H1 (cell line): Measurements from ENCODE around the gene LCOR. TPM values are rescaled to one million over a fixed set of nuclear protein-coding genes. Genes with fewer than 3 reads are reported as not detected.

Experiments
- CTCF ChIA-PET: fragments of 300-600 bp; sonication (Branson Sonifier 250); formaldehyde crosslinking; loops from one replicate; lab custom pipeline; 2021; ENCODE audit not compliant: partially characterized antibody; lab: Charles Lee
- POLR2A ChIA-PET: fragments of 300-600 bp; sonication (Branson Sonifier 250); formaldehyde crosslinking; loops from one replicate; lab custom pipeline; 2021; ENCODE audit warnings: inconsistent platforms; ENCODE audit not compliant: partially characterized antibody; lab: Charles Lee
- DNase-seq, 2 experiments: peaks; one replicate each; pipeline versions ENCODE4 v3.0.0 to v3.0.0-alpha.2; 2010 to 2022; ENCODE audit warnings: low spot score in 2 of 2, low read depth in 1 of 2, mixed read lengths in 1 of 2
- FAIRE-seq: peaks from 2 replicates; lab custom pipeline; 2011; peaks lifted over from hg19 to GRCh38; lab: Jason Lieb, UNC
- H2AFZ ChIP-seq: 2 replicates; pipeline ENCODE4 v1.8.1; 2012; ENCODE audit warnings: low read length, inconsistent platforms
- H2AK5ac ChIP-seq: 2 replicates; pipeline ENCODE4 v1.6.1; 2013; ENCODE audit warnings: low read depth, low read length
- H2BK120ac ChIP-seq: replicated peaks from 2 replicates; pipeline ENCODE3; 2013; ENCODE audit warnings: low read depth, low read length, inconsistent platforms
- H2BK12ac ChIP-seq: 2 replicates; pipeline ENCODE4 v1.6.1; 2013; ENCODE audit warnings: low read depth, low read length
- H2BK15ac ChIP-seq: 2 replicates; pipeline ENCODE4 v1.6.1; 2013; ENCODE audit warnings: low read length
- H2BK20ac ChIP-seq: 2 replicates; pipeline ENCODE4 v1.6.1; 2013; ENCODE audit warnings: low read length
- H2BK5ac ChIP-seq: 2 replicates; pipeline ENCODE4 v1.6.1; 2013; ENCODE audit warnings: low read depth, low read length
- H3K14ac ChIP-seq: 2 replicates; pipeline ENCODE4 v1.6.1; 2013; ENCODE audit warnings: inconsistent platforms; ENCODE audit not compliant: insufficient read length
- H3K18ac ChIP-seq: 2 replicates; pipeline ENCODE4 v1.6.1; 2013; ENCODE audit warnings: low read length; ENCODE audit errors: extremely low read depth
- H3K23ac ChIP-seq: 2 replicates; pipeline ENCODE4 v1.6.1; 2013; ENCODE audit warnings: inconsistent platforms; ENCODE audit not compliant: insufficient read length
- H3K23me2 ChIP-seq: 2 replicates; pipeline ENCODE4 v1.6.1; 2013; ENCODE audit warnings: low read depth, low read length
- H3K27ac ChIP-seq: 2 replicates; pipeline ENCODE4 v1.6.1; 2011; ENCODE audit warnings: low read depth, low read length, inconsistent platforms
- H3K27me3 ChIP-seq, 4 experiments: replicated peaks in 1 of 4; 1 replicate in 1 of 4; 2 replicates in 3 of 4; pipeline versions ENCODE4 v1.6.1 to v1.8.1; 2011 to 2013; ENCODE audit warnings: low read length in 3 of 4, mild to moderate bottlenecking in 3 of 4, inconsistent platforms in 2 of 4, mixed read lengths in 2 of 4, moderate library complexity in 1 of 4; ENCODE audit not compliant: control insufficient read depth in 3 of 4, insufficient read depth in 3 of 4; ENCODE audit errors: extremely low read depth in 1 of 4
- H3K36me3 ChIP-seq, 4 experiments: 2 replicates each; pipeline versions ENCODE4 v1.6.1 to v1.8.1; 2011 to 2013; ENCODE audit warnings: mild to moderate bottlenecking in 4 of 4, low read length in 3 of 4, moderate library complexity in 2 of 4, control low read depth in 1 of 4, inconsistent platforms in 1 of 4; ENCODE audit not compliant: insufficient read depth in 4 of 4, control insufficient read depth in 2 of 4
- H3K4ac ChIP-seq: replicated peaks from 2 replicates; pipeline ENCODE3; 2013; ENCODE audit warnings: low read length, low read depth, mixed read lengths, inconsistent platforms; ENCODE audit not compliant: insufficient read length
- H3K4me1 ChIP-seq, 4 experiments: replicated peaks in 1 of 4; 1 replicate in 1 of 4; 2 replicates in 3 of 4; pipeline versions ENCODE4 v1.6.1 to v1.8.1; 2011 to 2013; ENCODE audit warnings: low read length in 3 of 4, inconsistent platforms in 2 of 4, mixed read lengths in 1 of 4; ENCODE audit not compliant: insufficient read depth in 4 of 4, control insufficient read depth in 3 of 4
- H3K4me2 ChIP-seq, 2 experiments: 2 replicates each; pipeline versions ENCODE4 v1.6.1 to v1.8.1; 2011 to 2013; ENCODE audit warnings: low read depth in 2 of 2, low read length in 2 of 2, control low read depth in 1 of 2, inconsistent platforms in 1 of 2, mild to moderate bottlenecking in 1 of 2; ENCODE audit not compliant: insufficient read depth in 1 of 2
- H3K4me3 ChIP-seq, 4 experiments: fragments of 200-600, 300-600 bp in 1 of 4; sonication (generic), shearing (Covaris generic), sonication (Bioruptor Twin) in 1 of 4; 2 replicates each; pipeline versions ENCODE4 v1.5.1 to v1.8.1; 2011 to 2016; ENCODE audit warnings: low read length in 4 of 4, low read depth in 3 of 4, control low read depth in 2 of 4, inconsistent platforms in 2 of 4, mild to moderate bottlenecking in 2 of 4, mixed read lengths in 1 of 4, moderate library complexity in 1 of 4; ENCODE audit not compliant: insufficient read depth in 2 of 4; ENCODE audit errors: extremely low read depth in 1 of 4
- H3K56ac ChIP-seq: replicated peaks from 2 replicates; pipeline ENCODE3; 2013; ENCODE audit warnings: low read depth, mild to moderate bottlenecking, mixed read lengths, low read length, inconsistent platforms; ENCODE audit not compliant: insufficient read length
- H3K79me1 ChIP-seq: 2 replicates; pipeline ENCODE4 v1.6.1; 2013; ENCODE audit warnings: low read depth, low read length, control low read depth
- H3K79me2 ChIP-seq, 2 experiments: 2 replicates each; pipeline versions ENCODE4 v1.6.1 to v1.8.1; 2012 to 2013; ENCODE audit warnings: low read length in 2 of 2, mild to moderate bottlenecking in 2 of 2, inconsistent platforms in 1 of 2; ENCODE audit not compliant: insufficient read depth in 2 of 2, control insufficient read depth in 1 of 2
- H3K9ac ChIP-seq, 4 experiments: replicated peaks in 1 of 4; 1 replicate in 1 of 4; 2 replicates in 3 of 4; pipeline versions ENCODE4 v1.6.1 to v1.8.1; 2011 to 2013; ENCODE audit warnings: low read depth in 3 of 4, low read length in 3 of 4, control low read depth in 2 of 4, mild to moderate bottlenecking in 2 of 4, moderate library complexity in 2 of 4, inconsistent platforms in 1 of 4; ENCODE audit errors: extremely low read depth in 1 of 4
- H3K9me3 ChIP-seq, 2 experiments: 2 replicates each; pipeline versions ENCODE4 v1.6.1 to v1.8.1; 2012 to 2013; ENCODE audit warnings: mild to moderate bottlenecking in 2 of 2, moderate library complexity in 2 of 2, control low read depth in 1 of 2, inconsistent platforms in 1 of 2, low read depth in 1 of 2, low read length in 1 of 2, mixed read lengths in 1 of 2; ENCODE audit not compliant: insufficient read depth in 2 of 2
- H4K20me1 ChIP-seq, 2 experiments: replicated peaks in 1 of 2; 2 replicates each; pipeline versions ENCODE3 to v1.8.1; 2011 to 2013; ENCODE audit warnings: inconsistent platforms in 2 of 2, low read length in 2 of 2, mild to moderate bottlenecking in 1 of 2; ENCODE audit not compliant: insufficient read depth in 2 of 2, control insufficient read depth in 1 of 2
- H4K5ac ChIP-seq: 2 replicates; pipeline ENCODE4 v1.6.1; 2013; ENCODE audit warnings: low read length, low read depth, mixed read lengths, inconsistent platforms; ENCODE audit not compliant: insufficient read length
- H4K8ac ChIP-seq: 2 replicates; pipeline ENCODE4 v1.8.0; 2013; ENCODE audit warnings: mild to moderate bottlenecking, moderate library complexity, low read length, inconsistent platforms; ENCODE audit not compliant: insufficient read depth; ENCODE audit errors: extremely low read depth
- H4K91ac ChIP-seq: replicated peaks from 2 replicates; pipeline ENCODE3; 2013; ENCODE audit warnings: low read length, mixed read lengths, inconsistent platforms; ENCODE audit not compliant: insufficient read length
- BACH1 ChIP-seq: IDR thresholded peaks from 2 replicates; pipeline ENCODE4 v1.6.1; 2012; ENCODE audit warnings: low read length, improper control_type of control experiment
- CBX5 ChIP-seq: fragments of 300-800, 300-1000 bp; sonication (generic); IDR thresholded peaks from 2 replicates; pipeline ENCODE4 v1.7.1; 2016; ENCODE audit warnings: antibody characterized with exemption, low read length, low read depth
- CBX8 ChIP-seq: fragments of 300-800, 300-1000 bp; sonication (generic); IDR thresholded peaks from 2 replicates; pipeline ENCODE4 v1.7.1; 2016; ENCODE audit warnings: low read depth, low read length, borderline replicate concordance
- FOSL1 ChIP-seq: IDR thresholded peaks from 2 replicates; pipeline ENCODE4 v1.6.1; 2011; ENCODE audit warnings: mild to moderate bottlenecking, low read depth, low read length, moderate library complexity; ENCODE audit not compliant: insufficient read depth
- HDAC6 ChIP-seq: IDR thresholded peaks from one replicate; pipeline ENCODE4 v1.7.1; 2012; ENCODE audit warnings: low read depth, mild to moderate bottlenecking, inconsistent platforms, low read length, moderate library complexity
- KDM1A ChIP-seq: fragments of 200-600, 300-600 bp; sonication (generic); IDR thresholded peaks from 2 replicates; pipeline ENCODE4 v1.7.1; 2016; ENCODE audit warnings: mild to moderate bottlenecking, low read length, borderline replicate concordance
- KDM5A ChIP-seq: fragments of 200-600 bp; IDR thresholded peaks from 2 replicates; pipeline ENCODE4 v1.7.1; 2012; ENCODE audit warnings: mild to moderate bottlenecking, low read length, inconsistent platforms, mixed read lengths
- MAFK ChIP-seq: IDR thresholded peaks from 2 replicates; pipeline ENCODE4 v1.6.1; 2012; ENCODE audit warnings: low read depth, mild to moderate bottlenecking, improper control_type of control experiment, low read length
- RAD21 ChIP-seq, 2 experiments: IDR thresholded peaks in 1 of 2; conservative IDR thresholded peaks in 1 of 2; 2 replicates each; pipeline ENCODE4 v1.6.1; 2011; ENCODE audit warnings: low read depth in 2 of 2, low read length in 2 of 2, improper control_type of control experiment in 1 of 2, inconsistent platforms in 1 of 2, mild to moderate bottlenecking in 1 of 2, moderate library complexity in 1 of 2
- RXRA ChIP-seq: IDR thresholded peaks from 2 replicates; pipeline ENCODE4 v1.6.1; 2011; ENCODE audit warnings: low read depth, mild to moderate bottlenecking, low read length, moderate library complexity; ENCODE audit not compliant: insufficient read depth
- SP1 ChIP-seq: IDR thresholded peaks from 2 replicates; pipeline ENCODE4 v1.6.1; 2011; ENCODE audit warnings: low read depth, low read length
- SP2 ChIP-seq: IDR thresholded peaks from 2 replicates; pipeline ENCODE4 v1.6.1; 2012; ENCODE audit warnings: mild to moderate bottlenecking, low read length, inconsistent platforms
- TBP ChIP-seq: IDR thresholded peaks from 2 replicates; pipeline ENCODE4 v1.6.1; 2011; ENCODE audit warnings: low read depth, low read length, improper control_type of control experiment
- TCF12 ChIP-seq: IDR thresholded peaks from 2 replicates; pipeline ENCODE4 v1.6.1; 2011; ENCODE audit warnings: low read depth, mild to moderate bottlenecking, low read length
- WGBS, 2 experiments: shearing (Covaris generic) in 1 of 2; methylation state at CpG; one replicate each; pipeline versions ENCODE4 v1.1.6 to v1.1.7; 2013 to 2015; ENCODE audit warnings: low lambda C conversion rate in 2 of 2, mixed read lengths in 2 of 2, inconsistent platforms in 1 of 2, low coverage in 1 of 2, missing lambda C conversion rate in 1 of 2; ENCODE audit not compliant: insufficient replicate concordance in 2 of 2, insufficient coverage in 1 of 2, insufficient read length in 1 of 2; ENCODE audit errors: extremely low coverage in 1 of 2, missing lambda C conversion rate in 1 of 2; 5-methylcytosine and 5-hydroxymethylcytosine counted together
- polyA plus RNA-seq, 7 experiments: library from polyadenylated mRNA; depleted of rRNA in 3 of 7; stranded (reverse) in 5 of 7; unstranded in 2 of 7; fragments of >200 nt in 5 of 7; fragments of 200-250 nt in 2 of 7; gene quantifications; 1 replicate in 5 of 7; 2 replicates in 1 of 7; 4 replicates in 1 of 7; pipeline versions ENCODE4 v1.2.1 to v1.2.3, GENCODE V29; 2011 to 2013; ENCODE audit warnings: missing spikeins in 2 of 7, mixed read lengths in 2 of 7
- total RNA-seq: library from RNA; stranded (reverse); fragmentation: NEBNext Ultra II Directional; extraction: Animal tissue kit (Norgen Biotek cat#: 25700); gene quantifications from 2 replicates; pipeline ENCODE4 v1.2.1, GENCODE V29; 2021

The LCOR gene
- total and polyA plus RNA-seq, 2 of the 8 experiments (the other 6 are each of a cell fraction or from before 2014, with no cell fraction given), result 4.7 to 25.5 TPM

- Histone ChIP-seq H3K27me3 (no peaks in the 10 kb centered on the region), H3K9me3 (no peaks in the 10 kb centered on the region), H3K27ac (no peak overlapping the region), H3K79me2 (no peaks in the 10 kb centered on the region), H2BK120ac (no peak overlapping the region), H3K4me2 (no peak overlapping the region), H3K36me3 (peaks cover 2 to 12% (median 7%) of the 10 kb centered on the region in 4 experiments), H4K20me1 (no peaks in the 10 kb centered on the region), H3K14ac (no peak overlapping the region), H4K5ac (no peak overlapping the region), H3K18ac (no peak overlapping the region), H3K23ac (no peak overlapping the region), H3K79me1 (no peaks in the 10 kb centered on the region), H2BK15ac (no peak overlapping the region), H2AFZ (no peak overlapping the region), H3K56ac (no peak overlapping the region), H3K9ac (no peak overlapping the region), H3K4me1 (peaks cover 0 to 7% (median under 1%) of the 10 kb centered on the region in 4 experiments; a peak in 5 of 7 replicates), H2BK12ac (no peak overlapping the region), H4K91ac (no peak overlapping the region), H4K8ac (no peak overlapping the region), H3K4ac (no peak overlapping the region), H2BK20ac (no peak overlapping the region), H3K4me3 (no peak overlapping the region), H2BK5ac (no peak overlapping the region), H3K23me2 (no peaks in the 10 kb centered on the region), H2AK5ac (no peak overlapping the region)
- 92% methylated on average over 12 of the region's 12 CpGs; no CpG with 5 or more reads in 1 of the 2 experiments for WGBS, 2 experiments
- ChIA-PET POLR2A (no interaction called here), CTCF (interaction anchor here (0.5 to 2.1 kb wide), 4 partner anchors 8 to 55 kb away, joined by 3 to 7 read pairs (median 4); no protein-coding TSS in a partner anchor)
- no peak for FAIRE-seq
- no peak for DNase-seq
- TF ChIP-seq CBX8 (no peak), BACH1 (no peak), RXRA (no peak), SP2 (no peak), HDAC6 (no peak), SP1 (no peak), TBP (no peak), KDM5A (no peak), KDM1A (no peak), FOSL1 (no peak), MAFK (no peak), RAD21 (IDR thresholded peaks at IDR 0.05 in 1 of 2, conservative IDR thresholded peaks at IDR 0.05 in 1 of 2; ENCODE audit: low read depth in 2 of 2, low read length in 2 of 2) (no peak), TCF12 (no peak), CBX5 (no peak)
Measured at GRCh38 chr10:96982149-96982930, 150.2 kb downstream of the LCOR start.
